GM12875 (cell line): ENCODE measurements around the gene RPS27.

Experiments used
- H3K4me3 ChIP-seq: one replicate; pipeline ENCODE4 v1.5.1; 2011; ENCODE audit warnings: low read depth, low read length, control low read depth
- CTCF ChIP-seq: IDR thresholded peaks from 2 replicates; pipeline ENCODE4 v1.5.1; 2011; ENCODE audit warnings: low read depth, mild to moderate bottlenecking, control low read depth, inconsistent platforms, low read length, moderate library complexity, borderline replicate concordance; ENCODE audit not compliant: insufficient read depth

RPS27 gene

DNA sequence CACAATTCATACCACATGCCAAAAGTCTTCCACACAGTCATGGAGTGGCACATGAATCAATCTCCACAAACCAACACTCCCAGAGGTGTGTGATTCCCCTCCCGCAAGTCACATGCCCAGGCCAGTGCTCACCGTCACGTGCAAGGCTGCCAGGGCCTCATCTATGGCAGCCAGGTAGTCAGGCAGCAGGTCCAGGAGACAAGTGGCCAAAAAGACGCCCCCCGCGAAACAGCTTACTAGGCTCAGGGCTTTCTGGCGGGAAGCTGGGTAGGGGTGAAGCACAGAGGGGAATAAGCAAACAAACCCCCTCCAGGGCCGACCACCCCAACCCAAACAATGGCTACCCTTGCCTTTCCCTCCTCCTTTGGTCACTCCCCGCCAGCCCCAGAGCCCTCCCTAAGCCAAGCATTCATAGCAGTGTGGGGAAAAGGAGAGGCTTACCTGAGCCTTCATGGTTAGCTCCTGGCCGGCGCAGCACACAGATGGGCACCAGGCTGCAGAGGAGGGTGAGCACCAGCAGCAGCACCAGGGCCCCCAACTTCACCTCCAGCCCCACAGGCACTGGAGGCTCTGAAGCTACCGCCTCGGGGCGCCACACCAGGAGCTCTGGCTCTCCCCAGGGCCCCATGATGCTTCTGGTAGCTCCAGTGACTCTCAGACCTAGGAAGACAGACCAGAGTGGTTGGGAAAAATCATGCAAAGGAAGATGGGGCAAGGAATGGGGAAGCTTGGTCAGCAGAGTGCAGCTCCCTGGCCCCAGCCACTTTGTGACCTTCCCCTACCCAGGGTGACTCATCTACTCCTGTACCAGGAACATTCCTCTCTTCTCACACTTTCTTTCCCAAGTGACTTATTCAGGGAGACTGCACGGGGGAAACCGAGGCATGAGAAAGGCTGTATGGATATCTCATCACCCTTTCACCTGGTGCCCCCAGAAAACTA lies 28.2 kb upstream of the RPS27 start:
- TF ChIP-seq CTCF, result 0 out of 2 replicates have a peak, but pooled peaks have one; percentile 5
- H3K4me3 ChIP-seq, result peak overlapping the region; percentile 83

DNA sequence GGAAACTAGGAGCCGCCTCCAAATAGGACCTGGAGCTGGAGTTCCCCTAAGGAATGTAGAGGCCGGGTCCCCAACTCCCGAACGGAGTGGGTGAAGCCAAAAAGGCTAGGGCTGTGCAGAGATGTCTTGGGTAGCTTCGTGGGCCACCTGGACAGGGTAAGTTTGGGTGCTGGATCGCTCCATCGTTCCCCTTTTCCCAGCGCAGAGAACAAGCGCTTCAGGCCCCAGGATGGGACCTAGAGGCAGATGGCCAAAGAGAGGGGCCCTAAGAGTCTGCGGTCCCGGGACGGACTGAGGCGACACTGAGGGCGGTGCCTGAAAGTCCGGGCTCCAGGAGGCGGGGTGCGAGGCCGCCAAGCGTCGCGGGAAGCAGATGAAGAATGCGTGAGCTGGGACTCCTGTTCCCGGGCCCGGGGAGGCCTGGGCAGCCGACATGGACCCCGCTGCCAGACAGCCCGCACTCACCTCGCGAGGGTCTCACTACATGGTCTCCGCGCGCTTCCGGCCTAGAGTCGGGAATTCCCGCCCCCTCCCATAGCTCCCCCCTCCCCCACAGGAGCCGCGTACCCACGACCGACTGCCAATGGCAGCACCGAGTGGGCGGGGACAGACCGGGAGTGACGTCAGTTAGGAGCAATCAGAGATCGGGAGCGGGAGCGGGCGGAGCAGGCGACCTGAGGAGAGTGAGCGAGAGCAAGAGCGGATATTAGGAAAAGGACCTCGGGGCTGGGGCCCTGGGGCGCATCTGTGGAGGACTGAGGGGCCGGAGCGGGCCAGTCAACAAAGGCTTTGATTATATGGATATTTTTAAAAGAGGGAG lies 27.3 kb upstream of the RPS27 start, which contains the start of gene SLC39A1:
TSS of gene SLC39A1 (minus strand) at position 508 of the 820 bp plus-strand sequence. CDS start 822 bp downstream, outside the sequence.
- no peak for TF ChIP-seq CTCF
- peak within 1 kb of the TSS; percentile 83 for H3K4me3 ChIP-seq

DNA sequence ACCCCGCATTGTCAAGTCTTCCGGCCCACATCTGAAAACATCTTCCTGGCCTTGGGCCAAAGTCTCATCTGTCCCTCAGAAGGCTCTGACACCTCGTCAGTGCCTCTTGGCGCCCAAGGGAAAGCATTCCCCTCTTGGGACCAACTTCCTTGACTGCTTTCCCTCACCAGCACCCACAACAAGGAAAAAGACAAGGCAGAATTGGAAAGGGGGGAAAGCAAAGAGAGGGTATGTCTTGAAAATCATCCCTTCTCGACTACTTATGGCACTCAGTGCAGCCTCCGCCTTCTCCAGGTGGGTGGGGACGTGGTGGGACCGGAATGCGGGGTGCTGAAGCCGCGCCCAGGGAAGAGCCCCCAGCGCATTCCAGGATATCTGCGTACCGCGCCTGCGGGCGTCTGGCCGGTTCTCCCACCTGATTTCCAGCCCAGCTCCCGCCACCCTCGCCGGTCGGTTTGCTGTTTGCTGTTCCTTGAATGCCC lies 26.7 kb upstream of the RPS27 start:
- no peak for TF ChIP-seq CTCF
- H3K4me3 ChIP-seq, result peak overlapping the region; percentile 83

- TF ChIP-seq CTCF, result peak; percentile 43; the same call in 1 of the 2 replicates
Observed at GRCh38 chr1:153967107-153967999, 23.2 kb upstream of the RPS27 start, which contains the start of gene CREB3L4. Gene CREB3L4, plus strand, starts transcription at chr1:153967902. Its CDS starts 624 bp downstream, at chr1:153968526.

GRCh38 chr1:153968000-153968363 lies 22.6 kb upstream of the RPS27 start:
- peak overlapping the region; percentile 39 for H3K4me3 ChIP-seq
- TF ChIP-seq CTCF, result no peak

More at GRCh38 chr1:153967107-153967999, 23.2 kb upstream of the RPS27 start, which contains the start of gene CREB3L4:
- H3K4me3 ChIP-seq, result peak within 1 kb of the TSS; percentile 58

- TF ChIP-seq CTCF, result no peak
- peak overlapping the region; percentile 39 for H3K4me3 ChIP-seq
Observed at GRCh38 chr1:153968408-153968807, 22.2 kb upstream of the RPS27 start.
